Activated CD8-positive, alpha-beta T cell treated with anti-CD3 and anti-CD28 coated beads for 36 hours (primary cell): ENCODE data around the gene TNS3. TPM values are rescaled to one million over a fixed set of nuclear protein-coding genes. Genes with fewer than 3 reads are reported as not detected.

Experiments
- ATAC-seq: fragments of 200-7000 bp; cut with Tn5 transposase; one replicate; pipeline ENCODE4 v1.10.0; 2021; ENCODE audit warnings: mild to moderate bottlenecking, moderate library complexity
- CTCF ChIA-PET: fragments of 350-600 bp; sonication (Branson Sonifier 250); formaldehyde crosslinking; loops from one replicate; lab custom pipeline; 2021; ENCODE audit warnings: antibody characterized with exemption; lab: Charles Lee
- POLR2A ChIA-PET: fragments of 350-600 bp; sonication (Branson Sonifier 250); formaldehyde crosslinking; loops from one replicate; lab custom pipeline; 2021; ENCODE audit warnings: antibody characterized with exemption; lab: Charles Lee
- DNase-seq: peaks from one replicate; pipeline ENCODE4 v3.0.0-alpha.2; 2020
- H3K27ac Mint-ChIP-seq: one replicate; pipeline ENCODE4 v1.8.0; 2021; ENCODE audit warnings: mild to moderate bottlenecking, mixed read lengths
- H3K27me3 Mint-ChIP-seq: one replicate; pipeline ENCODE4 v1.8.0; 2021; ENCODE audit warnings: mixed read lengths
- H3K36me3 Mint-ChIP-seq: one replicate; pipeline ENCODE4 v1.8.0; 2021; ENCODE audit warnings: low read depth, mixed read lengths
- H3K4me1 Mint-ChIP-seq: one replicate; pipeline ENCODE4 v1.8.0; 2021; ENCODE audit warnings: low read depth, mixed read lengths
- H3K4me3 Mint-ChIP-seq: one replicate; pipeline ENCODE4 v1.8.0; 2021; ENCODE audit warnings: mild to moderate bottlenecking, moderate library complexity, mixed read lengths
- H3K9me3 Mint-ChIP-seq: one replicate; pipeline ENCODE4 v1.8.0; 2021; ENCODE audit warnings: mixed read lengths
- CTCF ChIP-seq: fragments of 200-600 bp; IDR thresholded peaks from one replicate; pipeline ENCODE4 v1.8.0; 2022; ENCODE audit warnings: antibody characterized with exemption, mild to moderate bottlenecking
- intact Hi-C: fragments of 100-400 bp; cut with micrococcal nuclease; formaldehyde crosslinking; loops from one replicate; pipeline ENCODE4 v1.10.0; 2022
- total RNA-seq, 2 experiments: library from RNA; stranded (reverse); gene quantifications; one replicate each; pipeline ENCODE4 v1.2.3, GENCODE V29; 2021

TNS3 gene
- total RNA-seq, 2 experiments from 2014 or later = 0.04 to 0.16 TPM

GRCh38 chr7:47384755-47385535 lies 197.0 kb downstream of the TNS3 start:
- intact Hi-C loops = no loop called here
- H3K27me3 Mint-ChIP-seq = peaks cover 10% of the 10 kb centered on the region
- H3K27ac Mint-ChIP-seq = no peak overlapping the region
- no peak for TF ChIP-seq CTCF
- H3K4me1 Mint-ChIP-seq = peaks cover 4% of the 10 kb centered on the region
- ChIA-PET CTCF (no interaction called here), POLR2A (interaction anchor here (0.6 kb wide), 1 partner anchor 1545 kb away, joined by 3 read pairs; no protein-coding TSS in a partner anchor)
- no peaks in the 10 kb centered on the region for H3K36me3 Mint-ChIP-seq
- ATAC-seq (no peak), DNase-seq (no peak)
- H3K4me3 Mint-ChIP-seq = no peak overlapping the region
- H3K9me3 Mint-ChIP-seq = no peaks in the 10 kb centered on the region

GRCh38 chr7:47383696-47384445 lies 198.0 kb downstream of the TNS3 start:
- ChIA-PET POLR2A (no interaction called here), CTCF (no interaction called here)
- ATAC-seq = no peak
- H3K4me1 Mint-ChIP-seq = peaks cover 4% of the 10 kb centered on the region
- peaks cover 10% of the 10 kb centered on the region for H3K27me3 Mint-ChIP-seq
- TF ChIP-seq CTCF = no peak
- intact Hi-C loops = no loop called here
- no peak overlapping the region for H3K27ac Mint-ChIP-seq
- H3K9me3 Mint-ChIP-seq = no peaks in the 10 kb centered on the region
- DNase-seq = no peak
- H3K4me3 Mint-ChIP-seq = no peak overlapping the region
- no peaks in the 10 kb centered on the region for H3K36me3 Mint-ChIP-seq

- ATAC-seq (no peak), DNase-seq (no peak)
- TF ChIP-seq CTCF = no peak
- Mint-ChIP-seq H3K36me3 (no peaks in the 10 kb centered on the region), H3K9me3 (no peaks in the 10 kb centered on the region), H3K27me3 (peaks cover 9% of the 10 kb centered on the region), H3K4me1 (peaks cover 4% of the 10 kb centered on the region), H3K27ac (no peak overlapping the region), H3K4me3 (no peak overlapping the region)
- ChIA-PET CTCF (no interaction called here), POLR2A (no interaction called here)
- intact Hi-C loops = no loop called here
Measured at GRCh38 chr7:47383072-47383471, 198.8 kb downstream of the TNS3 start.

GRCh38 chr7:47382200-47382599 lies 199.7 kb downstream of the TNS3 start:
- ChIA-PET POLR2A (no interaction called here), CTCF (no interaction called here)
- no peak for TF ChIP-seq CTCF
- intact Hi-C loops = no loop called here
- DNase-seq (no peak), ATAC-seq (no peak)
- no peak overlapping the region for H3K27ac Mint-ChIP-seq
- H3K36me3 Mint-ChIP-seq = no peaks in the 10 kb centered on the region
- peaks cover 9% of the 10 kb centered on the region for H3K27me3 Mint-ChIP-seq
- H3K4me1 Mint-ChIP-seq = peaks cover 4% of the 10 kb centered on the region
- H3K4me3 Mint-ChIP-seq = no peak overlapping the region
- H3K9me3 Mint-ChIP-seq = no peaks in the 10 kb centered on the region

GRCh38 chr7:47381134-47381495 lies 200.8 kb downstream of the TNS3 start:
- Mint-ChIP-seq H3K27me3 (peaks cover 9% of the 10 kb centered on the region), H3K27ac (no peak overlapping the region), H3K36me3 (no peaks in the 10 kb centered on the region), H3K4me1 (peaks cover 4% of the 10 kb centered on the region), H3K4me3 (no peak overlapping the region), H3K9me3 (no peaks in the 10 kb centered on the region)
- ATAC-seq (no peak), DNase-seq (no peak)
- intact Hi-C loops = no loop called here
- TF ChIP-seq CTCF = no peak
- ChIA-PET CTCF (no interaction called here), POLR2A (no interaction called here)
